Immature natural killer cell (primary cell): ENCODE measurements around the gene ARMC8. TPM values are rescaled to one million over a fixed set of nuclear protein-coding genes. Genes with fewer than 3 reads are reported as not detected.

ENCODE experiments used
- DNase-seq, 3 donors: peaks; one replicate each; pipeline ENCODE4 v3.0.0; 2022; ENCODE audit warnings: mixed read lengths in 1 of 3
- H3K27ac Mint-ChIP-seq, 6 donors: one replicate each; pipeline ENCODE4 v1.8.0; 2020; ENCODE audit warnings: mixed read lengths in 6 of 6, mild to moderate bottlenecking in 5 of 6, inconsistent platforms in 4 of 6, moderate library complexity in 3 of 6
- H3K27me3 Mint-ChIP-seq, 3 donors: one replicate each; pipeline ENCODE4 v1.8.0; 2020 to 2021; ENCODE audit warnings: low read depth in 3 of 3, mild to moderate bottlenecking in 3 of 3, mixed read lengths in 3 of 3, moderate library complexity in 3 of 3, inconsistent platforms in 1 of 3
- H3K36me3 Mint-ChIP-seq, 3 donors: one replicate each; pipeline ENCODE4 v1.8.0; 2020; ENCODE audit warnings: mixed read lengths in 3 of 3, inconsistent platforms in 2 of 3, mild to moderate bottlenecking in 2 of 3
- H3K4me1 Mint-ChIP-seq, 2 donors: one replicate each; pipeline ENCODE4 v1.8.0; 2020; ENCODE audit warnings: inconsistent platforms in 2 of 2, mild to moderate bottlenecking in 2 of 2, mixed read lengths in 2 of 2, moderate library complexity in 1 of 2
- H3K4me3 Mint-ChIP-seq, 5 donors: one replicate each; pipeline ENCODE4 v1.8.0; 2020; ENCODE audit warnings: mild to moderate bottlenecking in 5 of 5, mixed read lengths in 5 of 5, inconsistent platforms in 3 of 5, moderate library complexity in 3 of 5
- H3K9me3 Mint-ChIP-seq, 6 donors: one replicate each; pipeline ENCODE4 v1.8.0; 2020; ENCODE audit warnings: mild to moderate bottlenecking in 6 of 6, mixed read lengths in 6 of 6, inconsistent platforms in 4 of 6, moderate library complexity in 3 of 6
- polyA plus RNA-seq, 3 donors: library from polyadenylated mRNA; unstranded; fragments of 300-500 nt; fragmentation: Illumina TruSeq; gene quantifications; one replicate each; pipeline ENCODE4 v1.2.3, GENCODE V29; 2021

ARMC8 gene
- polyA plus RNA-seq, 3 donors from 2014 or later: 33.5 to 61.1 (median 34.1) TPM

GRCh38 chr3:138308783-138309182 lies 121.7 kb downstream of the ARMC8 start:
- peaks cover 0 to 15% (median 9%) of the 10 kb centered on the region in 3 donors for H3K36me3 Mint-ChIP-seq
- peaks cover 21 to 46% (median 35%) of the 10 kb centered on the region in 6 donors for H3K9me3 Mint-ChIP-seq
- no peak overlapping the region for H3K27ac Mint-ChIP-seq
- no peak overlapping the region for H3K4me3 Mint-ChIP-seq
- no peak for DNase-seq
- peaks cover 2 to 30% (median 9%) of the 10 kb centered on the region in 3 donors for H3K27me3 Mint-ChIP-seq
- H3K4me1 Mint-ChIP-seq: no peaks in the 10 kb centered on the region

GRCh38 chr3:138310494-138310893 lies 123.4 kb downstream of the ARMC8 start:
- no peak for DNase-seq
- H3K4me3 Mint-ChIP-seq: no peak overlapping the region
- H3K27ac Mint-ChIP-seq: no peak overlapping the region
- H3K36me3 Mint-ChIP-seq: peaks cover 0 to 15% (median 9%) of the 10 kb centered on the region in 3 donors
- peaks cover 2 to 31% (median 9%) of the 10 kb centered on the region in 3 donors for H3K27me3 Mint-ChIP-seq
- no peaks in the 10 kb centered on the region for H3K4me1 Mint-ChIP-seq
- H3K9me3 Mint-ChIP-seq: peaks cover 21 to 46% (median 36%) of the 10 kb centered on the region in 6 donors

GRCh38 chr3:138314751-138315150 lies 127.7 kb downstream of the ARMC8 start:
- peaks cover 0 to 4% (median 0%) of the 10 kb centered on the region in 3 donors for H3K36me3 Mint-ChIP-seq
- no peak overlapping the region for H3K27ac Mint-ChIP-seq
- no peak for DNase-seq
- H3K27me3 Mint-ChIP-seq: peaks cover 2 to 25% (median 5%) of the 10 kb centered on the region in 3 donors
- H3K4me1 Mint-ChIP-seq: no peaks in the 10 kb centered on the region
- no peak overlapping the region for H3K4me3 Mint-ChIP-seq
- peaks cover 4 to 22% (median 17%) of the 10 kb centered on the region in 6 donors for H3K9me3 Mint-ChIP-seq

- H3K4me3 Mint-ChIP-seq: no peak overlapping the region
- DNase-seq: no peak
- H3K4me1 Mint-ChIP-seq: no peaks in the 10 kb centered on the region
- H3K36me3 Mint-ChIP-seq: no peaks in the 10 kb centered on the region
- H3K27me3 Mint-ChIP-seq: peaks cover 0 to 13% (median 2%) of the 10 kb centered on the region in 3 donors
- peaks cover 0 to 3% (median 0%) of the 10 kb centered on the region in 6 donors for H3K9me3 Mint-ChIP-seq
- no peak overlapping the region for H3K27ac Mint-ChIP-seq
Observed at GRCh38 chr3:138317687-138318086, 130.6 kb downstream of the ARMC8 start.

GRCh38 chr3:138323971-138324370 lies 136.9 kb downstream of the ARMC8 start:
- Mint-ChIP-seq H3K27me3 (peaks cover 2 to 10% (median 4%) of the 10 kb centered on the region in 3 donors), H3K9me3 (no peaks in the 10 kb centered on the region), H3K27ac (no peak overlapping the region), H3K4me3 (no peak overlapping the region), H3K4me1 (peaks cover 8 to 13% of the 10 kb centered on the region in 2 donors), H3K36me3 (no peaks in the 10 kb centered on the region)
- DNase-seq: no peak

- no peak overlapping the region for H3K4me3 Mint-ChIP-seq
Observed at GRCh38 chr3:138325990-138326389, 138.9 kb downstream of the ARMC8 start.

GRCh38 chr3:138326866-138327595 lies 139.9 kb downstream of the ARMC8 start:
- Mint-ChIP-seq H3K36me3 (no peaks in the 10 kb centered on the region), H3K4me1 (peaks cover 14 to 24% of the 10 kb centered on the region in 2 donors), H3K4me3 (no peak overlapping the region)

More at GRCh38 chr3:138325990-138326389, 138.9 kb downstream of the ARMC8 start:
- H3K4me1 Mint-ChIP-seq: peaks cover 14 to 24% of the 10 kb centered on the region in 2 donors
- peaks cover 6 to 12% (median 9%) of the 10 kb centered on the region in 3 donors for H3K27me3 Mint-ChIP-seq
- no peaks in the 10 kb centered on the region for H3K36me3 Mint-ChIP-seq
- no peak for DNase-seq
- H3K9me3 Mint-ChIP-seq: no peaks in the 10 kb centered on the region
- H3K27ac Mint-ChIP-seq: no peak overlapping the region

GRCh38 chr3:138327831-138328230 lies 140.7 kb downstream of the ARMC8 start:
- DNase-seq: no peak
- peaks cover 6 to 14% (median 7%) of the 10 kb centered on the region in 3 donors for H3K27me3 Mint-ChIP-seq
- H3K36me3 Mint-ChIP-seq: no peaks in the 10 kb centered on the region
- H3K27ac Mint-ChIP-seq: no peak overlapping the region
- H3K4me1 Mint-ChIP-seq: peaks cover 14 to 24% of the 10 kb centered on the region in 2 donors
- H3K9me3 Mint-ChIP-seq: no peaks in the 10 kb centered on the region
- peak overlapping the region in 2 of 5 donors; percentile 7 to 37 for H3K4me3 Mint-ChIP-seq

More at GRCh38 chr3:138326866-138327595, 139.9 kb downstream of the ARMC8 start:
- Mint-ChIP-seq H3K27me3 (peaks cover 6 to 12% (median 7%) of the 10 kb centered on the region in 3 donors), H3K27ac (no peak overlapping the region), H3K9me3 (no peaks in the 10 kb centered on the region)
- DNase-seq: no peak

GRCh38 chr3:138328341-138328740 lies 141.2 kb downstream of the ARMC8 start:
- peak overlapping the region in 3 of 6 donors; percentile 17 to 76 (median 71) for H3K27ac Mint-ChIP-seq

GRCh38 chr3:138329127-138329983 lies 142.3 kb downstream of the ARMC8 start, which contains the start of gene NME9:
Gene NME9, minus strand, starts transcription at chr3:138329851. Its CDS starts 516 bp downstream, at chr3:138329335.
- Mint-ChIP-seq H3K9me3 (no peaks in the 10 kb centered on the region), H3K27me3 (peaks cover 6 to 14% (median 7%) of the 10 kb centered on the region in 3 donors), H3K27ac (peak within 1 kb of the TSS; percentile 39 to 89 (median 85)), H3K4me1 (peaks cover 14 to 24% of the 10 kb centered on the region in 2 donors), H3K4me3 (peak within 1 kb of the TSS; percentile 93 to 98 (median 94)), H3K36me3 (no peaks in the 10 kb centered on the region)
- peak; percentile 80 to 85 (median 84) for DNase-seq

More at GRCh38 chr3:138328341-138328740, 141.2 kb downstream of the ARMC8 start:
- DNase-seq: no peak
- peak overlapping the region; percentile 72 to 96 (median 93) for H3K4me3 Mint-ChIP-seq
- peaks cover 14 to 24% of the 10 kb centered on the region in 2 donors for H3K4me1 Mint-ChIP-seq
- no peaks in the 10 kb centered on the region for H3K36me3 Mint-ChIP-seq
- peaks cover 6 to 14% (median 7%) of the 10 kb centered on the region in 3 donors for H3K27me3 Mint-ChIP-seq
- H3K9me3 Mint-ChIP-seq: no peaks in the 10 kb centered on the region

- Mint-ChIP-seq H3K4me1 (peaks cover 14 to 24% of the 10 kb centered on the region in 2 donors), H3K9me3 (no peaks in the 10 kb centered on the region), H3K4me3 (peak overlapping the region; percentile 93 to 98 (median 94)), H3K27ac (peak overlapping the region; percentile 21 to 87 (median 74)), H3K27me3 (peaks cover 7 to 14% (median 7%) of the 10 kb centered on the region in 3 donors), H3K36me3 (no peaks in the 10 kb centered on the region)
- DNase-seq: no peak
Observed at GRCh38 chr3:138329984-138330293, 142.8 kb downstream of the ARMC8 start.

- Mint-ChIP-seq H3K27me3 (peaks cover 6 to 12% (median 7%) of the 10 kb centered on the region in 3 donors), H3K36me3 (no peaks in the 10 kb centered on the region), H3K9me3 (no peaks in the 10 kb centered on the region), H3K4me1 (peaks cover 14 to 24% of the 10 kb centered on the region in 2 donors), H3K4me3 (peak overlapping the region in 1 of 5 donors; percentile 9), H3K27ac (no peak overlapping the region)
- no peak for DNase-seq
Observed at GRCh38 chr3:138331143-138331894, 144.2 kb downstream of the ARMC8 start.

- DNase-seq: no peak
- H3K27me3 Mint-ChIP-seq: peaks cover 6 to 12% (median 12%) of the 10 kb centered on the region in 3 donors
- peak overlapping the region in 2 of 5 donors; percentile 6 to 40 for H3K4me3 Mint-ChIP-seq
- peaks cover 14 to 23% of the 10 kb centered on the region in 2 donors for H3K4me1 Mint-ChIP-seq
- H3K9me3 Mint-ChIP-seq: no peaks in the 10 kb centered on the region
- no peak overlapping the region for H3K27ac Mint-ChIP-seq
- no peaks in the 10 kb centered on the region for H3K36me3 Mint-ChIP-seq
Observed at GRCh38 chr3:138332472-138333073, 145.5 kb downstream of the ARMC8 start.
